Fibroblast of peridontal ligament (primary cell): Measurements from ENCODE around the gene HMGXB3.

Source experiments
- DNase-seq: peaks from one replicate; pipeline ENCODE4 v3.0.0-alpha.2; 2010; ENCODE audit errors: extremely low read depth

The HMGXB3 gene

GRCh38 chr5:149982505-149982904, 18.0 kb upstream of the HMGXB3 start:
- no peak for DNase-seq

DNA sequence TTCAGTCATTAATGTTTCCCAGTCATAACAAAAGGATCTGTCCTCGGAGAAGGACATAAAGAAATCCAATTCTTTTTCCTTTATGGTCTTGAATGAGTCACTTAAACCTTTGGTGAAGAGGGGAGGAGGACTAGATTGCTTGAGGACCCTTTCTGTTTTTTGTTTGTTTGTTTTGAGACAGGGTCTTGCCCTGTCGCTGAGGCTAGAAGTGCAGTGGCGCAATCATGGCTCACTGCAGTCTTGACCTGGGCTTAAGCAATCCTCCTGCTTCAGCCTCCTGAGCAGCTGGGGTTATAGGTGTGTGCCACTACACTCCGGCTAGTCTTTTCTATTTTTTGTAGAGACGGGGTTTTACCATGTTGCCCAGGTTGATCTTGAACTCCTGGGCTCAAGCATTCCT, 12.4 kb upstream of the HMGXB3 start:
- no peak for DNase-seq

DNA sequence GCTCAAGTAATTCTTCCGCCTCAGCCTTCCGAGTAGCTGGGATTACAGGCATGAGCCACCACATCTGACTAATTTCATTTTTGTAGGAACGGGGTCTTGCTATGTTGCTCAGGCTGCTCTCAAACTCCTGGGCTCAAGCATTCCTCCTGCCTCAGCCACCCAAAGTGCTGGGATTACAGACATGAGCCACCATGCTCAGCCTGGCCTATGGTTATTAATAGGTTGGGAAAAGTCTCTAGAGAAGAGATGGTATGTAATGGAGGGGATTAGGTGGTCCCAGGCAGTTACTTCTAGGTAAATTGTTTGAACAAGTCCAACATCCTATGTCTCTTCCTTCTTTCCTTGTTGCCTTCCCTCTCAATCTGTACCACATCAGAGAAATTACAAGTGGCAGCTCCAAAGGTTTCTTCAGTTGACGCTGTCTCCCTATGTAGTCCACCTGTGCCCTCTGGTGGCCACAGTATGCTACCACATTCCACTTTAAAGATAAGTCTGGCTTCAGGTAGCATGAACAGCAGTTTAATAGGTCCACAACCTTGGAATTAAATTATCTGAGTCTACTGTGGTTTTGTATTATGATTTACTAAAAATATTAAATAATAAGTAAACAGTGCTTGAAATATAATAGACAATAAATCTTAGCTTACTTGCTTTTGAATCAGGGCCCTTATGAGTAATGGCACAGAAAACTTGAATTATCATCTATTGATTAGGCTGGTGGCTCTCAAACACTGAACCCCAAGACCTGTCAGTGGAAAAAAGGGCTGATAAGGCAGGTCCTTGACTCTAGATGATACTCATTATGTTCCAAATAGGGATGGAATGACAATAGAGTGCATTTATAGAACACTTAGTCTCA, 9.8 kb upstream of the HMGXB3 start:
- DNase-seq, result peak; percentile 80

GRCh38 chr5:149993471-149993870, 7.1 kb upstream of the HMGXB3 start:
- no peak for DNase-seq

DNA sequence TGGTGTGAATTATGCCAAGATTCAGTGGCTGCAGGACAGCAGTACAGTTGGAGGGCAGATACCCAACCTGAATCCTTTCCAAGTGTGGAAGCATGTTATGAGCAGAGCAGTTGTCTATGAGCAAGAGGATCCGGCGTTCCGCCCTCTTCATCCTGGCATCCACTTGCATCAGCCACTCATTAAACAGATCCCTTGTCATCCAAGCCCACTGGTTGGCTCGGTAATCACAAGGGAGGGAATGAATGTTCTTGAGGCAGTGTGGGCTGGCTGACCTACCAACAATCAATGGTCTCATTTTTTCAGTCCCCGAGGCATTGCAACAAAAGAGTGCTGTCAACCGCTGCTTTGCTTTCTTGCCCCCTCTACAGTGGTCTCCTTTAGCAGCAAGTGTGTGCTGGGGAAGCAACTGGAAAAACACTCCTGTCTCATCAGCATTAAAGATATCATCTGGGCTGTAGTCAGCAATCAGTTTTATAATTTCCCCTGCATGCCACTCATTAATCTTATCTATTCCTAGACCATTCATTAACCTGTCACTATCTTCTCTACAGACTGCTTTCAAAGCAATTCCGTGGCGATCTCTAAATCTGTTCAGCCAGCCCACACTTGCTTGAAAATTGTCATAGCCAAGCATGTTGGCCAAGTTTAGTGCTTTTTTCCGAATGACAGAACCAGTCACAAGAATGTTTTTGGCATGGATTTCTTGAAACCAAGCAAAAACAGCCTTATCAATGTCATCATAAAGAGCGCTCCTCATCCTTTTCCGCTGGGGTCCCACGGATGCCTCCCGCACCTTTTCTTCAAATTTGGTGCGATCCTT, 4.9 kb upstream of the HMGXB3 start:
- DNase-seq, result no peak

- no peak for DNase-seq
Observed at GRCh38 chr5:149996205-149996890, 4.2 kb upstream of the HMGXB3 start.

DNA sequence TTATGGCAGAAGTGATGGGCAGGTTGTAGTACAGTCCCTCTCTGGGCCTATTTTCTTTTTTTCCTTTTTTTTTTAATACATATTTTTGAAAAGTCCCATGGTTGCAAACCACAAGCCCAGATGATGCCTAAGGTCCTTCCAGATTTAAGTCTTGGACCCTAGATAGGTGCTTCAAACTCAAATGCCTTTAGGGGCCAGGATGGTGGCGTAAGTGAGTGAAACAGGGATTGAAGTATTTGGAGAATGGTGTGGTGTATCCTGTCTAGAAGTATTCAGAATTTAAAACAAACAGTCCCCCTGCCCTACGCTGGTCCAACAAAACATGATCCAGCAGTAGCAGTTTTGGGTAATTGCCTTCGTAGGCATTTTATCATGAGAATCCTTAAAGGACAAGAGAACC, 2.3 kb upstream of the HMGXB3 start:
- DNase-seq, result no peak

GRCh38 chr5:149999359-149999758, 1.2 kb upstream of the HMGXB3 start:
- DNase-seq, result no peak

GRCh38 chr5:149999866-150000255, 678 bp upstream of the HMGXB3 start:
- DNase-seq, result no peak

DNA sequence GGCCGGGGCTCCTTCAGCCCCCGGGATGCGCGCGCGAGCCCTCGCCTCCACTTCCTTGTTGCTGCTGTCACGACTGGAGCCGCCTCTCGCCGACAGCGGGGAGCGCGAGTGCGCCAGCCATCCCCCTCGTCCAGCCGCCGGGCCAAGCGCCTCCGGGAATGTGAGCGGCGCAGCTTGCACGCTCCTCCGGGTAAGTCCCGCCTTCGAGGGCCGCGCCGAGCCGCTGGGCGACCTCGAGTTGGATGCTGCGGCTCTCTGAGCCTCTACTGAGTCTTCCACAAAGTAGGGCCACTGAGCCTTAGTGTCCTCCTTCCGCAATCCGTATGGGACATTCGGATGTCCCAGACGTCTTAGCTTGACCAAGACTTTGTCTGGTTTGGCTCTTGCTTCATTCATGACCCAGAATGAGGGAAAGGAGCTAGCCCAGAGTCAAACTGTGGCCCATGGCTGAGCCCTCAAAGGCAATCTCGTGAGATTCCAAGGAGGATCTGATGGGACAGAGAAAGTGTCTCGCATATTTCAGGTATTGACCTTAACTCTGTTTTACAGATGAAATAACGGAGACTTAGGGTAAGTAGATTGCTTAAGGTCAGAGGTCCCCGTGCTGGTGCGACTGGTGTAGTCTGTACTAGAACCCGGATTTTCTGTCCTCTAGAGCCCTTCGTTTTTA, 586 bp downstream of the HMGXB3 start:
- DNase-seq, result peak; percentile 25

- DNase-seq, result peak; percentile 80
Observed at GRCh38 chr5:150001660-150002486, 1.3 kb downstream of the HMGXB3 start.

GRCh38 chr5:150006318-150006717, 5.8 kb downstream of the HMGXB3 start:
- DNase-seq, result no peak

- no peak for DNase-seq
Observed at GRCh38 chr5:150007050-150007449, 6.5 kb downstream of the HMGXB3 start.

- no peak for DNase-seq
Observed at GRCh38 chr5:150009671-150010387, 9.3 kb downstream of the HMGXB3 start.

DNA sequence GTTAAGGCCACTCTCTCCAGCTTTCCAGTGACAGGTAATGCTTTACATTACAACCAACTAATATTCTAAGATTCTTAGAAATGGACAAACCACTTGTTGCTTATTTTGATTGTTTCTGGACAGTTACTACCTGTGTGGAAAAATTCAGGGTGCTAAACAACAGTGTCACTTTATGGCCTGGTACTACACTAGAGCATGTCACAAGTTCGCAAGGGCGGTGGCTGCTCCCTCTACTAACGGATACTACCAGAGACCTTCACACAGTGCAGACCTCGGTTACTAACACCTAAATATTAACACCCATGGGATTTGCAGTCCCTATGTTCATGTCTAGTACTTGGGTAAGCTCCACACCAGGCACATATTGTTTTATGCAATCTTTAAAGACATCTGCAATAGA, 13.4 kb downstream of the HMGXB3 start:
- DNase-seq, result no peak

- DNase-seq, result no peak
Observed at GRCh38 chr5:150014456-150014855, 13.9 kb downstream of the HMGXB3 start.

GRCh38 chr5:150015415-150015814, 14.9 kb downstream of the HMGXB3 start:
- DNase-seq, result no peak

GRCh38 chr5:150016537-150016936, 16.0 kb downstream of the HMGXB3 start:
- no peak for DNase-seq

DNA sequence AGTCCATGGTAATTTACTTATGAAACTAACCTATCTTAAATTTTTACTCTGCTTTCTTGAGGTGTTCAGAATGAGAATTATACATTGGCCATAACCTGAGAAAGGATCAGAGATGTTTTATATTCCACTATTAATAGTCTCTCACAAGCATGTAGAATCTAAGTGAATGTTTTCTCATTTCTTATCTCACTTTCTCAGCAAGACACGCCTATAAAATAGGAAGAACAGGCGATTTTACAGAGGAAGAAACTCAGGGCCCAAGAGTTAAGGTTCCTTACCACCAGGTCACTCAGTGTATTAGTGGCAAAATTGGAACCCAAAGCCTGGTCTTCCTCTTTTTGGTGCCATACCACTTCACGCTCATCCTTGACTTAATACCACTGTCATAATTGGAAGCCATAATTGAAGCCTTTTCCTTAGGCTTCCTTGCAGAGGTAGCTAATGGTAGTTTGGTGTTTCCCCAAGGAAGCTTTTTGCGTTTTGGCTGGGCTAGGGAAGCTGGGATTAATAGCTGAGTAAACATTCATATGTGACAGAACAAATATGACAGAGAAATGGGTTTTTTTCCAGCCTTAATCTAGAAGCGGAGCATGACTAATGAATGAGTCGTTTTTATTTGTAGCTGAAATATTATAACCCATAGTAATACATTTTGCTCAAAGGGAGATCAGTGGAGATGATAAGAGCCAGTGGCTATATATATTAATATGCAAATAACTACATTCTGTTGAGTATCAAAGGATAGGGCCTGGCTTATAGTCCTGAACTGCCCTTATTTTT, 16.9 kb downstream of the HMGXB3 start:
- DNase-seq, result no peak

DNA sequence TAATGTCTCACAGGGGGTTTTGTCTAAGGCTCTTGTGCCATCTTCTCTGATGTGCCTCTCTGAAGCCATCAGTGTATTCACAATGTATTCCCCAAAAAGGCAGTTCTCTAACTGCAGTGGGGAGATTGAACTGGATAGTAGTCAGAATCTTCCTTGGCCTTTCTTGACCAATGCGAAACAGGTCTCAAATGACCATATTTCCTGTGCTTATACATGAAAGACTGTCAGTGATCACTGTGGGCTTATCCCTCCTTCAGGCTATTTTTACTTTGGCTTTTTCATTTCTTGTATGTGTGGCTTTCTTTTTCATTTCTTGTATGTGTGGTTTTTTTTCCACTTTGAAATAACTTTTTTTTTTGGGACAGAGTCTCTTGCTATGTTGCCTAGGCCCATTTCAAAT, 19.7 kb downstream of the HMGXB3 start:
- DNase-seq, result no peak
